Measurements from ENCODE around the gene AFM.
"Not testable (repeated sequence)": the region's sequence is repeated elsewhere in the genome, so short reads cannot be mapped to it uniquely, and the experiment has no call there.

The AFM gene

DNA sequence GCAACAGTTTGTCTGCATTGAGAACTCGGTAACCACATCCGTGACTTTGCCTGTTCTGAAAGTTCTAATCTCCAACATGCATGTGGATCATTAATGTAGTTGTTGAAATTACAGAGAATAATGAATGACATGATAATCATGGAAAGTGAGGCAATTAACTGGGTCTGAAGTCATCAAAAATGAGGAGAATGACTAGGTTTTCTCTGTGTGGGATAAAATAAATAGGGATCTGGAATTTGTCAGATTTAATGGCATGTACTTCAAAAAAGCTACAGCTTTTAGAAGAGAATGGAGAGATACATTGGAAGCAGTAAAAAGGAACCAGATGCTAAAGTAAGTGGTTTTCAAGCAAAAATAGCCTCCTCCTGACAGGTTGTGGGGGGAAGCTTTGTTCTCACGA lies 59.3 kb downstream of the AFM start:
- Histone ChIP-seq H3K9me3 (ENCODE audit: insufficient read depth, low read length, severe bottlenecking) (no peaks in the 10 kb centered on the region), H3K9ac (ENCODE audit: low read depth, low read length) (no peak overlapping the region), H3K79me2 (ENCODE audit: insufficient read depth, low read length) (no peaks in the 10 kb centered on the region), H3K36me3 (ENCODE audit: insufficient read depth, low read length) (no peaks in the 10 kb centered on the region), H4K20me1 (ENCODE audit: insufficient read depth, low read length) (no peaks in the 10 kb centered on the region), H3K4me2 (ENCODE audit: insufficient read depth, low read length) (no peak overlapping the region), H3K27me3 (ENCODE audit: insufficient read depth, low read length, poor library complexity) (no peaks in the 10 kb centered on the region), H3K4me3 (ENCODE audit: low read depth in 1 of 2, low read length in 2 of 2) (no peak overlapping the region), H2AFZ (ENCODE audit: low read depth, low read length) (no peak overlapping the region), H3K4me1 (ENCODE audit: insufficient read depth, low read length) (0 out of 2 replicates have a peak, but pooled peaks cover 4% of the 10 kb centered on the region), H3K27ac (ENCODE audit: low read length) (no peak overlapping the region)
- DNase-seq (no peak), ATAC-seq (ENCODE audit: insufficient read depth, low read depth) (no peak)
- TF ChIP-seq, protein P1, sequence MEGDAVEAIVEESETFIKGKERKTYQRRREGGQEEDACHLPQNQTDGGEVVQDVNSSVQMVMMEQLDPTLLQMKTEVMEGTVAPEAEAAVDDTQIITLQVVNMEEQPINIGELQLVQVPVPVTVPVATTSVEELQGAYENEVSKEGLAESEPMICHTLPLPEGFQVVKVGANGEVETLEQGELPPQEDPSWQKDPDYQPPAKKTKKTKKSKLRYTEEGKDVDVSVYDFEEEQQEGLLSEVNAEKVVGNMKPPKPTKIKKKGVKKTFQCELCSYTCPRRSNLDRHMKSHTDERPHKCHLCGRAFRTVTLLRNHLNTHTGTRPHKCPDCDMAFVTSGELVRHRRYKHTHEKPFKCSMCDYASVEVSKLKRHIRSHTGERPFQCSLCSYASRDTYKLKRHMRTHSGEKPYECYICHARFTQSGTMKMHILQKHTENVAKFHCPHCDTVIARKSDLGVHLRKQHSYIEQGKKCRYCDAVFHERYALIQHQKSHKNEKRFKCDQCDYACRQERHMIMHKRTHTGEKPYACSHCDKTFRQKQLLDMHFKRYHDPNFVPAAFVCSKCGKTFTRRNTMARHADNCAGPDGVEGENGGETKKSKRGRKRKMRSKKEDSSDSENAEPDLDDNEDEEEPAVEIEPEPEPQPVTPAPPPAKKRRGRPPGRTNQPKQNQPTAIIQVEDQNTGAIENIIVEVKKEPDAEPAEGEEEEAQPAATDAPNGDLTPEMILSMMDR (IDR thresholded peaks at IDR 0.05; ENCODE audit: borderline replicate concordance, extremely low read depth, low read length, poor library complexity, severe bottlenecking): no peak
- TF ChIP-seq EZH2 (IDR thresholded peaks at IDR 0.05; ENCODE audit: borderline replicate concordance, low read depth, low read length, severe bottlenecking): no peak

DNA sequence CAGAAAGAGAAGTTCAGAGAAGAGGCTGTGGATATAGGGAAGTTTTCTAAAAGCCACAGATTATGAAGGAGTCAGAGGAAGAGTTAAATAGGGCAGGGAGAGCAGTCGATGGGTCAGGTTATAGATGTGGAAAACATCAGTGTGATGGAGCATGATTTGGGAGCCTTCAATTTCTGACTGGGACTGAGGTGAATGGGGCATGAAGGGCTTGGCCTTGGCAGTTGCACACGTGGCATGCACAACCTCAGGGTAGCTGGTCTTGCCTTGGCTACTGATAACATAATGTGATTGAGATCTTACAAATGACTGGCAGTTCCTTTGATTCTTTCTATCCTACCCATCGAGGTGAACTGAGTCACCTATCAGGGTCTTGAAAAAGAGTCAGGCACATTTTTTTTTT lies 59.7 kb downstream of the AFM start:
- no peaks in the 10 kb centered on the region for H3K79me2 ChIP-seq (ENCODE audit: insufficient read depth, low read length)
- 0 out of 2 replicates have a peak, but pooled peaks cover 4% of the 10 kb centered on the region for H3K4me1 ChIP-seq (ENCODE audit: insufficient read depth, low read length)
- no peak overlapping the region for H2AFZ ChIP-seq (ENCODE audit: low read depth, low read length)
- no peaks in the 10 kb centered on the region for H3K27me3 ChIP-seq (ENCODE audit: insufficient read depth, low read length, poor library complexity)
- no peak overlapping the region for H3K4me3 ChIP-seq (ENCODE audit: low read depth in 1 of 2, low read length in 2 of 2)
- H3K9ac ChIP-seq (ENCODE audit: low read depth, low read length): no peak overlapping the region
- no peak for TF ChIP-seq EZH2 (IDR thresholded peaks at IDR 0.05; ENCODE audit: borderline replicate concordance, low read depth, low read length, severe bottlenecking)
- TF ChIP-seq, protein P1 (IDR thresholded peaks at IDR 0.05; ENCODE audit: borderline replicate concordance, extremely low read depth, low read length, poor library complexity, severe bottlenecking): no peak
- no peaks in the 10 kb centered on the region for H3K36me3 ChIP-seq (ENCODE audit: insufficient read depth, low read length)
- H3K4me2 ChIP-seq (ENCODE audit: insufficient read depth, low read length): no peak overlapping the region
- H4K20me1 ChIP-seq (ENCODE audit: insufficient read depth, low read length): no peaks in the 10 kb centered on the region
- ATAC-seq (ENCODE audit: insufficient read depth, low read depth) (no peak), DNase-seq (no peak)
- H3K27ac ChIP-seq (ENCODE audit: low read length): no peak overlapping the region
- H3K9me3 ChIP-seq (ENCODE audit: insufficient read depth, low read length, severe bottlenecking): no peaks in the 10 kb centered on the region

DNA sequence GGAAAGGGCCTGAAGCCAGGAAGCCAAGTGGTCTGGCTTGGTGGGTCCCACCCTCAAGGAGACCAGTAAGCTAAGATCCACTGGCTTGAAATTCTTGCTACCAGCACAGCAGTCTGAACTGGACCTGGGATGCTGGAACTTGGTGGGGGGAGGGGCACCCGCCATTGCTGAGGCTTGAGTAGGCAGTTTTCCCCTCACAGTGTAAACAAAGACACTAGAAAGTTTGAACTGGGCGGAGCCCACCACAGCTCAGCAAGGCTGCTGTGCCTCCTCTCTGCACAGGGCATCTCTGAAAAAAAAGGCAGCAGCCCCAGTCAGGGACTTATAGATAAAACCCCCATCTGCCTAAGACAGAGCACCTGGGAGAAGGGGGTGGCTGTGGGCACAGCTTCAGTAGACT lies 63.1 kb downstream of the AFM start:
- TF ChIP-seq, protein P1 (IDR thresholded peaks at IDR 0.05; ENCODE audit: borderline replicate concordance, extremely low read depth, low read length, poor library complexity, severe bottlenecking): no peak
- no peak for TF ChIP-seq EZH2 (IDR thresholded peaks at IDR 0.05; ENCODE audit: borderline replicate concordance, low read depth, low read length, severe bottlenecking)

DNA sequence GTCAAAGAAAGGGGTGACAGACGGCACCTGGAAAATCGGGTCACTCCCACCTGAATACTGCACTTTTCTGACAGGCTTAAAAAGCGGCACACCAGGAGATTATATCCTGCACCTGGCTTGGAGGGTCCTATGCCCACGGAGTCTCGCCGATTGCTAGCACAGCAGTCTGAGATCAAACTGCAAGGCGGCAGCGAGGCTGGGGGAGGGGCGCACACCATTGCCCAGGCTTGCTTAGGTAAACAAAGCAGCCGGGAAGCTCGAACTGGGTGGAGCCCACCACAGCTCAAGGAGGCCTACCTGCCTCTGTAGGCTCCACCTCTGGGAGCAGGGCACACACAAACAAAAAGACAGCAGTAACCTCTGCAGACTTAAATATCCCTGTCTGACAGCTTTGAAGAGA lies 69.3 kb downstream of the AFM start:
- H2AFZ ChIP-seq (ENCODE audit: low read depth, low read length); H3K79me2 ChIP-seq (ENCODE audit: insufficient read depth, low read length); H3K4me1 ChIP-seq (ENCODE audit: insufficient read depth, low read length); H3K9me3 ChIP-seq (ENCODE audit: insufficient read depth, low read length, severe bottlenecking); ATAC-seq (ENCODE audit: insufficient read depth, low read depth); H3K4me3 ChIP-seq (ENCODE audit: low read depth in 1 of 2, low read length in 2 of 2); DNase-seq; H3K27me3 ChIP-seq (ENCODE audit: insufficient read depth, low read length, poor library complexity); H3K9ac ChIP-seq (ENCODE audit: low read depth, low read length); H3K36me3 ChIP-seq (ENCODE audit: insufficient read depth, low read length); H4K20me1 ChIP-seq (ENCODE audit: insufficient read depth, low read length); H3K4me2 ChIP-seq (ENCODE audit: insufficient read depth, low read length); H3K27ac ChIP-seq (ENCODE audit: low read length): not testable (repeated sequence)

More for the DNA sequence above, 63.1 kb downstream of the AFM start:
- ATAC-seq (ENCODE audit: insufficient read depth, low read depth) (no peak), DNase-seq (no peak)
- Histone ChIP-seq H4K20me1 (ENCODE audit: insufficient read depth, low read length) (no peaks in the 10 kb centered on the region), H3K4me2 (ENCODE audit: insufficient read depth, low read length) (no peak overlapping the region), H3K4me1 (ENCODE audit: insufficient read depth, low read length) (0 out of 2 replicates have a peak, but pooled peaks cover 4% of the 10 kb centered on the region), H3K27me3 (ENCODE audit: insufficient read depth, low read length, poor library complexity) (no peaks in the 10 kb centered on the region), H3K79me2 (ENCODE audit: insufficient read depth, low read length) (no peaks in the 10 kb centered on the region), H3K27ac (ENCODE audit: low read length) (no peak overlapping the region), H2AFZ (ENCODE audit: low read depth, low read length) (no peak overlapping the region), H3K9ac (ENCODE audit: low read depth, low read length) (no peak overlapping the region), H3K9me3 (ENCODE audit: insufficient read depth, low read length, severe bottlenecking) (no peaks in the 10 kb centered on the region), H3K36me3 (ENCODE audit: insufficient read depth, low read length) (no peaks in the 10 kb centered on the region), H3K4me3 (ENCODE audit: low read depth in 1 of 2, low read length in 2 of 2) (no peak overlapping the region)

Data from DND-41 (cell line).